H1 (cell line): Measurements from ENCODE around the gene DSP.

Source experiments
- EZH2 ChIP-seq: fragments of 200-600 bp; sonication (generic); IDR thresholded peaks from 2 replicates; pipeline ENCODE4 v1.7.1; 2012; ENCODE audit warnings: low read depth, mild to moderate bottlenecking, moderate library complexity, low read length, inconsistent platforms; ENCODE audit not compliant: severe bottlenecking
- JUND ChIP-seq: IDR thresholded peaks from 2 replicates; pipeline ENCODE4 v1.6.1; 2011; ENCODE audit warnings: mild to moderate bottlenecking, improper control_type of control experiment, low read length
- MAFK ChIP-seq: IDR thresholded peaks from 2 replicates; pipeline ENCODE4 v1.6.1; 2012; ENCODE audit warnings: low read depth, mild to moderate bottlenecking, improper control_type of control experiment, low read length
- POLR2A ChIP-seq, 2 experiments: IDR thresholded peaks; 1 replicate in 1 of 2; 2 replicates in 1 of 2; pipeline ENCODE4 v1.6.1; 2011; ENCODE audit warnings: low read depth in 2 of 2, low read length in 2 of 2, mild to moderate bottlenecking in 2 of 2; ENCODE audit errors: control extremely low read depth in 1 of 2
- SUZ12 ChIP-seq: fragments of 200-600 bp; sonication (generic); IDR thresholded peaks from 2 replicates; pipeline ENCODE4 v1.6.1; 2012; ENCODE audit warnings: mild to moderate bottlenecking, inconsistent platforms, low read length, moderate library complexity, mixed read lengths
- TF ChIP-seq, protein P1 (sequence below), 3 experiments: IDR thresholded peaks; 1 replicate in 2 of 3; 2 replicates in 1 of 3; pipeline versions ENCODE4 v1.5.1 to v1.6.1; 2011; ENCODE audit warnings: low read length in 3 of 3, mild to moderate bottlenecking in 3 of 3, inconsistent platforms in 2 of 3, low read depth in 1 of 3, moderate library complexity in 1 of 3; ENCODE audit not compliant: insufficient read depth in 1 of 3; ENCODE audit errors: control extremely low read depth in 1 of 3

DNA sequence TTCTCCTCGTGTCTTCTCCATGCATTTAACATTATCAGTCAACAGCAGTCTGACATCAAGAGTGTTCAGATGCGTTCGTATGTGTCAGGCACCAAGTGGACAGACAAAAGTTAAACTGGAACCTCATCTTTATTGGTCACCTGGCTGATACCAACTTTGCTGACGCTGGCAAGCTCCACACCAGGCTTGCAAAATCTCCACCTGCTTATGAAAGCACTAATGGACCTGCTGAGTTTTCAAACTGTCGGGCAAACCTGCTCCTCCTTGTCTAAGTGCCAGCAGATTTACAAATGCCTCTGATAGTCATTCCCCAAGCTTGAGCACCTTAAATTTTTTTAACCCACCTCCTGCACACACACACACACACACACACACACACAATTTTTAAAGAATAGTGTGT, 27.9 kb upstream of the DSP start:
- TF ChIP-seq SUZ12 (no peak), POLR2A (IDR thresholded peaks at IDR 0.05; ENCODE audit: control extremely low read depth in 1 of 2, low read depth in 2 of 2, low read length in 2 of 2) (no peak), JUND (no peak), EZH2 (no peak), MAFK (no peak)
- TF ChIP-seq, protein P1, sequence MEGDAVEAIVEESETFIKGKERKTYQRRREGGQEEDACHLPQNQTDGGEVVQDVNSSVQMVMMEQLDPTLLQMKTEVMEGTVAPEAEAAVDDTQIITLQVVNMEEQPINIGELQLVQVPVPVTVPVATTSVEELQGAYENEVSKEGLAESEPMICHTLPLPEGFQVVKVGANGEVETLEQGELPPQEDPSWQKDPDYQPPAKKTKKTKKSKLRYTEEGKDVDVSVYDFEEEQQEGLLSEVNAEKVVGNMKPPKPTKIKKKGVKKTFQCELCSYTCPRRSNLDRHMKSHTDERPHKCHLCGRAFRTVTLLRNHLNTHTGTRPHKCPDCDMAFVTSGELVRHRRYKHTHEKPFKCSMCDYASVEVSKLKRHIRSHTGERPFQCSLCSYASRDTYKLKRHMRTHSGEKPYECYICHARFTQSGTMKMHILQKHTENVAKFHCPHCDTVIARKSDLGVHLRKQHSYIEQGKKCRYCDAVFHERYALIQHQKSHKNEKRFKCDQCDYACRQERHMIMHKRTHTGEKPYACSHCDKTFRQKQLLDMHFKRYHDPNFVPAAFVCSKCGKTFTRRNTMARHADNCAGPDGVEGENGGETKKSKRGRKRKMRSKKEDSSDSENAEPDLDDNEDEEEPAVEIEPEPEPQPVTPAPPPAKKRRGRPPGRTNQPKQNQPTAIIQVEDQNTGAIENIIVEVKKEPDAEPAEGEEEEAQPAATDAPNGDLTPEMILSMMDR (IDR thresholded peaks at IDR 0.05; ENCODE audit: control extremely low read depth in 1 of 3, insufficient read depth in 1 of 3, low read depth in 1 of 3, low read length in 3 of 3) = no peak
